GM12878 (cell line): Measurements from ENCODE around the gene AGER. TPM values are rescaled to one million over a fixed set of nuclear protein-coding genes. Genes with fewer than 3 reads are reported as not detected.
A peak's percentile ranks its signal among the peaks of the same experiment; 100 is the strongest.

Source experiments
- CBX3 ChIP-seq: fragments of 200-600 bp; sonication (generic); IDR thresholded peaks from 2 replicates; pipeline ENCODE4 v1.6.1; 2016; ENCODE audit warnings: low read depth, borderline replicate concordance
- CHD2 ChIP-seq: IDR thresholded peaks from 2 replicates; pipeline ENCODE4 v1.6.1; 2011; ENCODE audit warnings: low read depth, low read length, improper control_type of control experiment, borderline replicate concordance
- EZH2 ChIP-seq: IDR thresholded peaks from 2 replicates; pipeline ENCODE4 v1.6.1; 2012; ENCODE audit warnings: low read depth, mild to moderate bottlenecking, control low read depth, inconsistent platforms, low read length, borderline replicate concordance; ENCODE audit not compliant: control insufficient read depth
- JUND ChIP-seq: IDR thresholded peaks from 2 replicates; pipeline ENCODE4 v1.6.1; 2012; ENCODE audit warnings: low read depth, mild to moderate bottlenecking, low read length, improper control_type of control experiment, moderate library complexity
- KLF5 ChIP-seq: fragments of 450-650 bp; IDR thresholded peaks from 2 replicates; pipeline ENCODE4 v1.6.1; 2014; ENCODE audit warnings: mild to moderate bottlenecking; ENCODE audit not compliant: partially characterized antibody
- MAX ChIP-seq: IDR thresholded peaks from 2 replicates; pipeline ENCODE4 v1.6.1; 2012; ENCODE audit warnings: low read depth, low read length, improper control_type of control experiment
- NRF1 ChIP-seq: conservative IDR thresholded peaks from 2 replicates; pipeline ENCODE4 v1.6.1; 2011; ENCODE audit warnings: mild to moderate bottlenecking, low read depth, low read length, improper control_type of control experiment
- POLR2AphosphoS5 ChIP-seq: IDR thresholded peaks from 2 replicates; pipeline ENCODE4 v1.6.1; 2011; ENCODE audit warnings: mild to moderate bottlenecking, low read length, inconsistent platforms
- RBBP5 ChIP-seq: fragments of 200-600 bp; sonication (generic); conservative IDR thresholded peaks from 2 replicates; pipeline ENCODE4 v1.6.1; 2016
- SIN3A ChIP-seq: IDR thresholded peaks from 2 replicates; pipeline ENCODE4 v1.6.1; 2012; ENCODE audit warnings: low read depth, low read length, improper control_type of control experiment
- SIX5 ChIP-seq: IDR thresholded peaks from 2 replicates; pipeline ENCODE4 v1.6.1; 2011; ENCODE audit warnings: mild to moderate bottlenecking, low read depth, low read length, moderate library complexity; ENCODE audit not compliant: severe bottlenecking
- STAT1 ChIP-seq: fragments of 450-650 bp; conservative IDR thresholded peaks from 2 replicates; pipeline ENCODE4 v1.6.1; 2014; ENCODE audit warnings: antibody characterized with exemption, mild to moderate bottlenecking
- TCF3 ChIP-seq: IDR thresholded peaks from 2 replicates; pipeline ENCODE4 v1.6.1; 2012; ENCODE audit warnings: low read depth, mild to moderate bottlenecking, low read length, borderline replicate concordance; ENCODE audit not compliant: insufficient read depth
- USF2 ChIP-seq: IDR thresholded peaks from 2 replicates; pipeline ENCODE4 v1.6.1; 2011; ENCODE audit warnings: low read depth, low read length, improper control_type of control experiment, borderline replicate concordance
- ZBTB4 ChIP-seq: fragments of 450-650 bp; formaldehyde crosslinking; IDR thresholded peaks from 2 replicates; pipeline ENCODE4 v1.4.0; 2022; ENCODE audit warnings: mild to moderate bottlenecking, moderate library complexity
- ZNF207 ChIP-seq: fragments of 450-650 bp; IDR thresholded peaks from 2 replicates; pipeline ENCODE4 v1.6.1; 2014; ENCODE audit warnings: antibody characterized with exemption, mild to moderate bottlenecking, borderline replicate concordance
- ZNF592 ChIP-seq: fragments of 450-650 bp; IDR thresholded peaks from 2 replicates; pipeline ENCODE4 v1.6.1; 2017; ENCODE audit warnings: mild to moderate bottlenecking, moderate library complexity
- polyA plus RNA-seq, 11 experiments: library from polyadenylated mRNA; depleted of rRNA in 4 of 11; unstranded in 6 of 11; stranded (reverse) in 5 of 11; fragments of >200 nt; fragmentation: Nextera tagmentation in 4 of 11; fragmentation: Illumina TruSeq in 1 of 11; extraction: Ambion mirVana in 4 of 11; extraction: Trizol in 1 of 11; gene quantifications; 1 replicate in 1 of 11; 2 replicates in 10 of 11; pipeline versions ENCODE4 v1.2.1 to v1.2.3, GENCODE V29; 2011 to 2016; ENCODE audit warnings: inconsistent platforms in 2 of 11, missing spikeins in 2 of 11, low read depth in 1 of 11
- total RNA-seq, 4 experiments: library from RNA; depleted of rRNA in 3 of 4; stranded (reverse); fragments of >200 nt in 3 of 4; fragmentation: Illumina TruSeq in 1 of 4; extraction: Trizol in 1 of 4; gene quantifications; 2 replicates each; pipeline versions ENCODE4 v1.2.1 to v1.2.3, GENCODE V29; 2013 to 2021

Gene AGER
- total and polyA plus RNA-seq, 10 of the 15 experiments (the other 5 are each of a cell fraction or from before 2014, with no cell fraction given) = 1.1 to 18.2 (median 3.9) TPM

GRCh38 chr6:32195902-32196681 is 12.0 kb upstream of the AGER start (continued):
- TF ChIP-seq ZNF592 (no peak), SIN3A (peak; percentile 70; the same call in 1 of the 2 replicates), SIX5 (no peak), NRF1 (no peak), ZNF207 (peak; percentile 96), EZH2 (no peak), CBX3 (no peak), MAX (peak; percentile 41; the same call in 1 of the 2 replicates), STAT1 (no peak), JUND (peak; percentile 86), RBBP5 (no peak), CHD2 (peak; percentile 92), TCF3 (no peak), KLF5 (peak; percentile 22), USF2 (no peak; the same call in 1 of the 2 replicates), ZBTB4 (CRISPR knock-in tag) (peak; percentile 70; the same call in 1 of the 2 replicates), POLR2AphosphoS5 (peak; percentile 87)
